ENCODE results near the gene EVI5L. TPM values are rescaled to one million over a fixed set of nuclear protein-coding genes. Genes with fewer than 3 reads are reported as not detected.
"Not testable (repeated sequence)": the region's sequence is repeated elsewhere in the genome, so short reads cannot be mapped to it uniquely, and the experiment has no call there.

Gene EVI5L
- total RNA-seq, 4 donors from 2014 or later, result 17.5 to 24.6 (median 20.4) TPM

- TF ChIP-seq POLR2A (IDR thresholded peaks at IDR 0.05), result no peak
- TF ChIP-seq CTCF (IDR thresholded peaks at IDR 0.05 in 4 of 5, conservative IDR thresholded peaks at IDR 0.05 in 1 of 5), result no peak
- intact Hi-C loops (cut with DNase I; ENCODE audit: low total_unique reads), result no loop called here
- Histone ChIP-seq H3K4me3 (no peak within 1 kb of the TSS), H3K4me1 (no peaks in the 10 kb centered on the region), H3K27me3 (peaks cover 18 to 29% (median 22%) of the 10 kb centered on the region in 3 donors), H3K27ac (no peak within 1 kb of the TSS), H3K36me3 (no peaks in the 10 kb centered on the region), H3K9me3 (no peaks in the 10 kb centered on the region)
- DNase-seq (no peak), ATAC-seq (no peak)
- in situ Hi-C loops (cut with MboI; ENCODE audit: low sequenced_read_pairs in 4 of 4), result no loop called here
Measured at GRCh38 chr19:7888145-7888825, 58.3 kb downstream of the EVI5L start, which contains the start of gene LRRC8E. Gene LRRC8E (plus strand): TSS chr19:7888510. CDS start chr19:7895604, 7,094 bp downstream.

- Histone ChIP-seq H3K27ac (no peak overlapping the region), H3K27me3 (peaks cover 23 to 30% (median 28%) of the 10 kb centered on the region in 3 donors), H3K36me3 (no peaks in the 10 kb centered on the region), H3K4me3 (no peak overlapping the region), H3K4me1 (no peaks in the 10 kb centered on the region), H3K9me3 (no peaks in the 10 kb centered on the region)
- ATAC-seq (no peak), DNase-seq (no peak)
- in situ Hi-C loops (cut with MboI; ENCODE audit: low sequenced_read_pairs in 4 of 4) (no loop called here), intact Hi-C loops (cut with DNase I; ENCODE audit: low total_unique reads) (no loop called here)
- TF ChIP-seq CTCF (IDR thresholded peaks at IDR 0.05 in 4 of 5, conservative IDR thresholded peaks at IDR 0.05 in 1 of 5) (no peak), POLR2A (IDR thresholded peaks at IDR 0.05) (no peak)
Measured at GRCh38 chr19:7888826-7889217, 58.8 kb downstream of the EVI5L start.

GRCh38 chr19:7893362-7894101, 63.5 kb downstream of the EVI5L start:
- intact Hi-C loops (cut with DNase I; ENCODE audit: low total_unique reads); H3K27ac ChIP-seq; ATAC-seq; H3K4me3 ChIP-seq; H3K36me3 ChIP-seq; DNase-seq; H3K4me1 ChIP-seq; H3K9me3 ChIP-seq; in situ Hi-C loops (cut with MboI; ENCODE audit: low sequenced_read_pairs in 4 of 4): not testable (repeated sequence)
- H3K27me3 ChIP-seq, result peaks cover 21 to 28% (median 22%) of the 10 kb centered on the region in 3 donors

GRCh38 chr19:7894612-7895309, 64.7 kb downstream of the EVI5L start:
- DNase-seq, result no peak
- Histone ChIP-seq H3K9me3 (no peaks in the 10 kb centered on the region), H3K36me3 (no peaks in the 10 kb centered on the region), H3K4me1 (no peaks in the 10 kb centered on the region), H3K27me3 (peaks cover 11 to 23% (median 17%) of the 10 kb centered on the region in 3 donors), H3K27ac (no peak overlapping the region), H3K4me3 (no peak overlapping the region)
- intact Hi-C loops (cut with DNase I; ENCODE audit: low total_unique reads) (no loop called here), in situ Hi-C loops (cut with MboI; ENCODE audit: low sequenced_read_pairs in 4 of 4) (no loop called here)
- TF ChIP-seq POLR2A (IDR thresholded peaks at IDR 0.05), result no peak
- ATAC-seq, result no peak

- no peaks in the 10 kb centered on the region for H3K36me3 ChIP-seq
- intact Hi-C loops (cut with DNase I; ENCODE audit: low total_unique reads), result no loop called here
- H3K27me3 ChIP-seq, result peaks cover 11 to 23% (median 17%) of the 10 kb centered on the region in 3 donors
- in situ Hi-C loops (cut with MboI; ENCODE audit: low sequenced_read_pairs in 4 of 4), result no loop called here
- H3K27ac ChIP-seq, result no peak overlapping the region
- H3K4me3 ChIP-seq, result no peak overlapping the region
- no peaks in the 10 kb centered on the region for H3K9me3 ChIP-seq
- peaks cover 2 to 4% of the 10 kb centered on the region in 2 donors for H3K4me1 ChIP-seq
- DNase-seq (no peak), ATAC-seq (no peak)
- no peak for TF ChIP-seq POLR2A (IDR thresholded peaks at IDR 0.05)
- no peak for TF ChIP-seq CTCF (IDR thresholded peaks at IDR 0.05 in 4 of 5, conservative IDR thresholded peaks at IDR 0.05 in 1 of 5)
Measured at GRCh38 chr19:7895565-7895964, 65.5 kb downstream of the EVI5L start.
